Subcutaneous abdominal adipose tissue (tissue), 5 donors: ENCODE measurements around the gene PCSK9.

Experiments
- H3K27ac ChIP-seq: one replicate; pipeline ENCODE4 v1.7.0; 2013; ENCODE audit warnings: low read depth, mild to moderate bottlenecking, inconsistent platforms, low read length, moderate library complexity
- H3K27me3 ChIP-seq, 5 donors: one replicate each; pipeline ENCODE4 v1.7.0; 2013; ENCODE audit warnings: low read length in 5 of 5, inconsistent platforms in 1 of 5; ENCODE audit not compliant: control insufficient read depth in 5 of 5, insufficient read depth in 4 of 5
- H3K36me3 ChIP-seq, 5 donors: one replicate each; pipeline ENCODE4 v1.7.0; 2013; ENCODE audit warnings: low read length in 5 of 5; ENCODE audit not compliant: control insufficient read depth in 5 of 5, insufficient read depth in 5 of 5
- H3K4me1 ChIP-seq, 5 donors: one replicate each; pipeline ENCODE4 v1.7.0; 2013; ENCODE audit warnings: low read length in 5 of 5, mild to moderate bottlenecking in 3 of 5, moderate library complexity in 1 of 5; ENCODE audit not compliant: control insufficient read depth in 5 of 5, insufficient read depth in 5 of 5
- H3K4me3 ChIP-seq, 5 donors: one replicate each; pipeline ENCODE4 v1.7.0; 2013; ENCODE audit warnings: low read length in 5 of 5, low read depth in 1 of 5
- H3K9ac ChIP-seq, 5 donors: one replicate each; pipeline ENCODE4 v1.7.0; 2013; ENCODE audit warnings: low read length in 5 of 5, mild to moderate bottlenecking in 4 of 5, moderate library complexity in 3 of 5
- H3K9me3 ChIP-seq, 5 donors: one replicate each; pipeline ENCODE4 v1.7.0; 2013; ENCODE audit warnings: low read length in 5 of 5; ENCODE audit not compliant: control insufficient read depth in 5 of 5
- donor health status: healthy.
- donor health status: healthy.
- donor health status: healthy.
- donor health status: healthy.
- donor health status: healthy.

Gene PCSK9

GRCh38 chr1:55039342-55040082, at the start of gene PCSK9:
Gene PCSK9 (plus strand): TSS chr1:55039548. CDS start chr1:55039838, 290 bp downstream.
- H3K36me3 ChIP-seq, result no peaks in the 10 kb centered on the region
- peaks cover 14 to 45% (median 42%) of the 10 kb centered on the region in 5 donors for H3K27me3 ChIP-seq
- H3K9ac ChIP-seq, result no peak within 1 kb of the TSS
- no peaks in the 10 kb centered on the region for H3K9me3 ChIP-seq
- peaks cover 0 to 22% (median 11%) of the 10 kb centered on the region in 5 donors for H3K4me1 ChIP-seq
- peak within 1 kb of the TSS in 2 of 5 donors; percentile 5 to 66 for H3K4me3 ChIP-seq
- no peak within 1 kb of the TSS for H3K27ac ChIP-seq

GRCh38 chr1:54989968-54990810, 49.2 kb upstream of the PCSK9 start:
- H3K9ac ChIP-seq, result no peak overlapping the region

GRCh38 chr1:54990916-54991315, 48.4 kb upstream of the PCSK9 start:
- H3K27me3 ChIP-seq, result peaks cover 1 to 16% (median 13%) of the 10 kb centered on the region in 5 donors
- no peaks in the 10 kb centered on the region for H3K36me3 ChIP-seq
- H3K9ac ChIP-seq, result no peak overlapping the region
- H3K4me1 ChIP-seq, result no peaks in the 10 kb centered on the region
- H3K9me3 ChIP-seq, result no peaks in the 10 kb centered on the region
- no peak overlapping the region for H3K4me3 ChIP-seq
- no peak overlapping the region for H3K27ac ChIP-seq

More at GRCh38 chr1:54989968-54990810, 49.2 kb upstream of the PCSK9 start:
- H3K4me1 ChIP-seq, result no peaks in the 10 kb centered on the region
- H3K4me3 ChIP-seq, result no peak overlapping the region
- H3K27me3 ChIP-seq, result peaks cover 0 to 9% (median 6%) of the 10 kb centered on the region in 5 donors
- no peaks in the 10 kb centered on the region for H3K36me3 ChIP-seq
- no peaks in the 10 kb centered on the region for H3K9me3 ChIP-seq
- H3K27ac ChIP-seq, result no peak overlapping the region

GRCh38 chr1:54991939-54992338, 47.4 kb upstream of the PCSK9 start:
- H3K9me3 ChIP-seq, result no peaks in the 10 kb centered on the region
- peaks cover 5 to 26% (median 16%) of the 10 kb centered on the region in 5 donors for H3K27me3 ChIP-seq
- peaks cover 0 to 8% (median 0%) of the 10 kb centered on the region in 5 donors for H3K4me1 ChIP-seq
- no peaks in the 10 kb centered on the region for H3K36me3 ChIP-seq
- H3K4me3 ChIP-seq, result no peak overlapping the region
- H3K9ac ChIP-seq, result no peak overlapping the region
- H3K27ac ChIP-seq, result no peak overlapping the region

GRCh38 chr1:54993140-54993539, 46.2 kb upstream of the PCSK9 start:
- H3K36me3 ChIP-seq, result no peaks in the 10 kb centered on the region
- peaks cover 0 to 10% (median 0%) of the 10 kb centered on the region in 5 donors for H3K4me1 ChIP-seq
- H3K27ac ChIP-seq, result no peak overlapping the region
- H3K9ac ChIP-seq, result no peak overlapping the region
- peaks cover 11 to 36% (median 27%) of the 10 kb centered on the region in 5 donors for H3K27me3 ChIP-seq
- H3K9me3 ChIP-seq, result no peaks in the 10 kb centered on the region
- H3K4me3 ChIP-seq, result no peak overlapping the region

- H3K4me1 ChIP-seq, result peaks cover 0 to 10% (median 0%) of the 10 kb centered on the region in 5 donors
- peaks cover 11 to 48% (median 32%) of the 10 kb centered on the region in 5 donors for H3K27me3 ChIP-seq
- no peaks in the 10 kb centered on the region for H3K9me3 ChIP-seq
- no peak overlapping the region for H3K9ac ChIP-seq
- no peak overlapping the region for H3K4me3 ChIP-seq
- no peaks in the 10 kb centered on the region for H3K36me3 ChIP-seq
- H3K27ac ChIP-seq, result no peak overlapping the region
Measured at GRCh38 chr1:54994355-54994990, 44.9 kb upstream of the PCSK9 start.

GRCh38 chr1:54995013-54995760, 44.2 kb upstream of the PCSK9 start:
- H3K9me3 ChIP-seq, result no peaks in the 10 kb centered on the region
- no peak overlapping the region for H3K4me3 ChIP-seq
- H3K9ac ChIP-seq, result no peak overlapping the region
- H3K36me3 ChIP-seq, result no peaks in the 10 kb centered on the region
- H3K27me3 ChIP-seq, result peaks cover 11 to 54% (median 32%) of the 10 kb centered on the region in 5 donors
- no peak overlapping the region for H3K27ac ChIP-seq
- H3K4me1 ChIP-seq, result peaks cover 0 to 10% (median 0%) of the 10 kb centered on the region in 5 donors

- Histone ChIP-seq H3K9me3 (no peaks in the 10 kb centered on the region), H3K4me3 (no peak overlapping the region), H3K27me3 (peaks cover 11 to 54% (median 36%) of the 10 kb centered on the region in 5 donors), H3K36me3 (no peaks in the 10 kb centered on the region), H3K4me1 (peaks cover 0 to 10% (median 0%) of the 10 kb centered on the region in 5 donors), H3K27ac (no peak overlapping the region), H3K9ac (no peak overlapping the region)
Measured at GRCh38 chr1:54995835-54996234, 43.5 kb upstream of the PCSK9 start.

GRCh38 chr1:54996359-54996868, 42.9 kb upstream of the PCSK9 start:
- Histone ChIP-seq H3K27ac (no peak overlapping the region), H3K4me3 (no peak overlapping the region), H3K4me1 (peaks cover 0 to 10% (median 0%) of the 10 kb centered on the region in 5 donors), H3K27me3 (peaks cover 11 to 54% (median 39%) of the 10 kb centered on the region in 5 donors), H3K9me3 (no peaks in the 10 kb centered on the region), H3K36me3 (no peaks in the 10 kb centered on the region), H3K9ac (no peak overlapping the region)
